ENCODE results near the gene SEZ6L.

- TF ChIP-seq CTCF (optimal IDR thresholded peaks at IDR 0.05 in 1 of 3, IDR thresholded peaks at IDR 0.05 in 1 of 3, conservative IDR thresholded peaks at IDR 0.05 in 1 of 3; ENCODE audit: extremely low read depth in 1 of 3, insufficient read depth in 2 of 3, low read length in 3 of 3) (no peak), EZH2 (IDR thresholded peaks at IDR 0.05; ENCODE audit: low read length) (no peak)
These were observed 158.0 kb downstream of the SEZ6L start for GRCh38 chr22:26327306-26327705.
